Panc1 (cell line): ENCODE results near the gene NOS1. TPM values are rescaled to one million over a fixed set of nuclear protein-coding genes. Genes with fewer than 3 reads are reported as not detected.

ENCODE experiments used
- ATAC-seq: fragments of 200-7000 bp; cut with Tn5 transposase; 2 replicates; pipeline ENCODE4 v1.9.1; 2020; ENCODE audit warnings: mild to moderate bottlenecking, moderate library complexity
- BruUV-seq: library from RNA; stranded (reverse); fragments of 400-500 nt; replicated peaks from 2 replicates; lab custom pipeline; 2021; lab: Mats Ljungman, UMichigan
- CTCF ChIA-PET: fragments of 300-600 bp; sonication (Branson Sonifier 250); formaldehyde crosslinking; loops from one replicate; lab custom pipeline; 2022; ENCODE audit warnings: antibody characterized with exemption; lab: Charles Lee
- POLR2A ChIA-PET: fragments of 300-600 bp; sonication (Branson Sonifier 250); formaldehyde crosslinking; loops from one replicate; lab custom pipeline; 2022; ENCODE audit warnings: antibody characterized with exemption; lab: Charles Lee
- DNase-seq: peaks from one replicate; pipeline ENCODE4 v3.0.0-alpha.2; 2010; ENCODE audit warnings: low read depth, low spot score
- H3K27ac ChIP-seq: 2 replicates; pipeline ENCODE4 v1.5.1; 2011; ENCODE audit warnings: mild to moderate bottlenecking, low read length, inconsistent platforms
- H3K27me3 ChIP-seq: fragments of 200-500 bp; sonication (Bioruptor generic); 2 replicates; pipeline ENCODE4 v1.6.0; 2014; ENCODE audit warnings: low read length, inconsistent platforms; ENCODE audit not compliant: control insufficient read depth, insufficient read depth
- H3K36me3 ChIP-seq: fragments of 200-500 bp; sonication (Bioruptor generic); 2 replicates; pipeline ENCODE4 v1.5.1; 2014; ENCODE audit warnings: inconsistent platforms, mild to moderate bottlenecking, low read length, moderate library complexity; ENCODE audit not compliant: control insufficient read depth, insufficient read depth
- H3K4me1 ChIP-seq: 2 replicates; pipeline ENCODE4 v1.5.1; 2011; ENCODE audit warnings: inconsistent platforms, mild to moderate bottlenecking, low read length, moderate library complexity; ENCODE audit not compliant: control insufficient read depth, insufficient read depth
- H3K4me3 ChIP-seq, 2 experiments: 2 replicates each; pipeline ENCODE4 v1.5.1; 2011 to 2012; ENCODE audit warnings: low read depth in 2 of 2, low read length in 2 of 2, mild to moderate bottlenecking in 2 of 2, inconsistent platforms in 1 of 2, moderate library complexity in 1 of 2
- H3K9me3 ChIP-seq: fragments of 200-500 bp; sonication (Bioruptor generic); 2 replicates; pipeline ENCODE4 v1.5.1; 2014; ENCODE audit warnings: low read depth, mild to moderate bottlenecking, inconsistent platforms, low read length, moderate library complexity; ENCODE audit not compliant: control insufficient read depth, insufficient read depth
- POLR2AphosphoS5 ChIP-seq: IDR thresholded peaks from 2 replicates; pipeline ENCODE4 v1.6.1; 2012; ENCODE audit warnings: mild to moderate bottlenecking, low read depth, low read length, moderate library complexity
- SIN3A ChIP-seq: IDR thresholded peaks from 2 replicates; pipeline ENCODE4 v1.6.1; 2012; ENCODE audit warnings: low read depth, mild to moderate bottlenecking, low read length, moderate library complexity, borderline replicate concordance; ENCODE audit not compliant: insufficient read depth
- TCF7L2 ChIP-seq: IDR thresholded peaks from 2 replicates; pipeline ENCODE4 v1.6.1; 2011; ENCODE audit warnings: mild to moderate bottlenecking, low read depth, low read length, inconsistent platforms
- in situ Hi-C: cut with HindIII; loops from 2 replicates; pipeline ENCODE4 v1.10.0; 2016; ENCODE audit warnings: low sequenced_read_pairs, low pct_unique_long_range_greater_than_20kb
- intact Hi-C: fragments of 100-400 bp; cut with micrococcal nuclease; formaldehyde crosslinking; loops from one replicate; pipeline ENCODE4 v1.10.0; 2022; ENCODE audit not compliant: unreplicated experiment
- total RNA-seq: library from RNA; stranded (reverse); gene quantifications from one replicate; pipeline ENCODE4 v1.2.1, GENCODE V29; 2021; ENCODE audit not compliant: unreplicated experiment
- TF ChIP-seq, protein P1 (sequence below), 2 experiments: IDR thresholded peaks; 2 replicates each; pipeline ENCODE4 v1.6.1; 2011 to 2012; ENCODE audit warnings: low read depth in 2 of 2, control low read depth in 1 of 2, low read length in 1 of 2, mild to moderate bottlenecking in 1 of 2, moderate library complexity in 1 of 2; ENCODE audit not compliant: insufficient read depth in 1 of 2
- TF ChIP-seq, protein P2 (sequence below): fragments of 450-650 bp; IDR thresholded peaks from 2 replicates; pipeline ENCODE4 v1.5.1; 2017; ENCODE audit warnings: mild to moderate bottlenecking

The NOS1 gene
- total RNA-seq, 1 experiment from 2014 or later = 0.03 TPM

DNA sequence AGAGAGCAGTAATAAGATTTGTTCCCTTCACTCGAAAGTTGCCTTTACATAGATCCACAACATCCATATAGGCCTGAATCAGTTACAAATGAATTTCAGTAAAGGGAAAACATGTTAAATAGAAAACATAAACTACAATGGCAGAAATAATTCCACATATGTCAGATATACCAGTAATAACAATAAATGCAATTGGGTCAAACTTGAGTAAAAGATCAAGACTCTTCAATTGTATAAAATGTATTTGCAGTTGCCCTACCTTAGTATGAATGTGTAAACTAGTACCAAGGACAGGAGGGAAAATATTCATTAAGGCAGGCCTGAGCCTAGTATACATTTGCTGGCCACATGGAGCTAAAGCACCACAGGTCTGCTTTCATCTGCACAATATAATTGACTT lies 17.6 kb downstream of the NOS1 start:
- DNase-seq = no peak
- no peak for ATAC-seq
- no peaks in the 10 kb centered on the region for H3K36me3 ChIP-seq
- H3K4me3 ChIP-seq = no peak overlapping the region
- no TSS peak for BruUV-seq
- H3K27me3 ChIP-seq = no peaks in the 10 kb centered on the region
- 0 out of 2 replicates have a peak, but pooled peaks cover 4% of the 10 kb centered on the region for H3K9me3 ChIP-seq
- no peak for TF ChIP-seq TCF7L2
- TF ChIP-seq POLR2AphosphoS5 = no peak
- TF ChIP-seq, protein P1, sequence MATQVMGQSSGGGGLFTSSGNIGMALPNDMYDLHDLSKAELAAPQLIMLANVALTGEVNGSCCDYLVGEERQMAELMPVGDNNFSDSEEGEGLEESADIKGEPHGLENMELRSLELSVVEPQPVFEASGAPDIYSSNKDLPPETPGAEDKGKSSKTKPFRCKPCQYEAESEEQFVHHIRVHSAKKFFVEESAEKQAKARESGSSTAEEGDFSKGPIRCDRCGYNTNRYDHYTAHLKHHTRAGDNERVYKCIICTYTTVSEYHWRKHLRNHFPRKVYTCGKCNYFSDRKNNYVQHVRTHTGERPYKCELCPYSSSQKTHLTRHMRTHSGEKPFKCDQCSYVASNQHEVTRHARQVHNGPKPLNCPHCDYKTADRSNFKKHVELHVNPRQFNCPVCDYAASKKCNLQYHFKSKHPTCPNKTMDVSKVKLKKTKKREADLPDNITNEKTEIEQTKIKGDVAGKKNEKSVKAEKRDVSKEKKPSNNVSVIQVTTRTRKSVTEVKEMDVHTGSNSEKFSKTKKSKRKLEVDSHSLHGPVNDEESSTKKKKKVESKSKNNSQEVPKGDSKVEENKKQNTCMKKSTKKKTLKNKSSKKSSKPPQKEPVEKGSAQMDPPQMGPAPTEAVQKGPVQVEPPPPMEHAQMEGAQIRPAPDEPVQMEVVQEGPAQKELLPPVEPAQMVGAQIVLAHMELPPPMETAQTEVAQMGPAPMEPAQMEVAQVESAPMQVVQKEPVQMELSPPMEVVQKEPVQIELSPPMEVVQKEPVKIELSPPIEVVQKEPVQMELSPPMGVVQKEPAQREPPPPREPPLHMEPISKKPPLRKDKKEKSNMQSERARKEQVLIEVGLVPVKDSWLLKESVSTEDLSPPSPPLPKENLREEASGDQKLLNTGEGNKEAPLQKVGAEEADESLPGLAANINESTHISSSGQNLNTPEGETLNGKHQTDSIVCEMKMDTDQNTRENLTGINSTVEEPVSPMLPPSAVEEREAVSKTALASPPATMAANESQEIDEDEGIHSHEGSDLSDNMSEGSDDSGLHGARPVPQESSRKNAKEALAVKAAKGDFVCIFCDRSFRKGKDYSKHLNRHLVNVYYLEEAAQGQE (IDR thresholded peaks at IDR 0.05; ENCODE audit: insufficient read depth in 1 of 2, low read depth in 2 of 2, low read length in 1 of 2) = no peak
- TF ChIP-seq, protein P2, sequence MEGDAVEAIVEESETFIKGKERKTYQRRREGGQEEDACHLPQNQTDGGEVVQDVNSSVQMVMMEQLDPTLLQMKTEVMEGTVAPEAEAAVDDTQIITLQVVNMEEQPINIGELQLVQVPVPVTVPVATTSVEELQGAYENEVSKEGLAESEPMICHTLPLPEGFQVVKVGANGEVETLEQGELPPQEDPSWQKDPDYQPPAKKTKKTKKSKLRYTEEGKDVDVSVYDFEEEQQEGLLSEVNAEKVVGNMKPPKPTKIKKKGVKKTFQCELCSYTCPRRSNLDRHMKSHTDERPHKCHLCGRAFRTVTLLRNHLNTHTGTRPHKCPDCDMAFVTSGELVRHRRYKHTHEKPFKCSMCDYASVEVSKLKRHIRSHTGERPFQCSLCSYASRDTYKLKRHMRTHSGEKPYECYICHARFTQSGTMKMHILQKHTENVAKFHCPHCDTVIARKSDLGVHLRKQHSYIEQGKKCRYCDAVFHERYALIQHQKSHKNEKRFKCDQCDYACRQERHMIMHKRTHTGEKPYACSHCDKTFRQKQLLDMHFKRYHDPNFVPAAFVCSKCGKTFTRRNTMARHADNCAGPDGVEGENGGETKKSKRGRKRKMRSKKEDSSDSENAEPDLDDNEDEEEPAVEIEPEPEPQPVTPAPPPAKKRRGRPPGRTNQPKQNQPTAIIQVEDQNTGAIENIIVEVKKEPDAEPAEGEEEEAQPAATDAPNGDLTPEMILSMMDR = no peak
- no peak for TF ChIP-seq SIN3A
- no peaks in the 10 kb centered on the region for H3K4me1 ChIP-seq
- H3K27ac ChIP-seq = no peak overlapping the region
- POLR2A ChIA-PET = no interaction called here
- intact Hi-C loops = no loop called here
- in situ Hi-C loops = no loop called here
- CTCF ChIA-PET = interaction anchor here (0.9 kb wide), 1 partner anchor 514 kb away, joined by 3 read pairs; no protein-coding TSS in a partner anchor

DNA sequence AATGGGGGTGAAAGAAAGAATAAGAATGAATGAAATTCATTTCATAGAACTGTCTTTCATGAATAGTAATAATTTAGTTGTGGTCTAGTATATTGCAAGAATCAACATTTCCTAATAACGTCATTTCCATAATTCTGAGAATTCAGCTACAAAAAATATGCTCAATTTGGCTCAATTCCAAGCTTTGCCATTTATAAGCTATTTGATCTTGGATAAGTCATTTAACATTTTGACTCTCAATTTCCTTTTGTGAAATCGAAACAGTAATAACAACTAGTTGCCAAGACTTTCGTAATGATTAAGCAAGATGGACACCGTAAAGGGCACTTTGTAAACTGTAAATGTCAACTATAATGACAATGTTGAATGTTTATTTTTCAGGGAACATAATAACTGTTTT lies 18.1 kb downstream of the NOS1 start:
- Histone ChIP-seq H3K9me3 (0 out of 2 replicates have a peak, but pooled peaks cover 4% of the 10 kb centered on the region), H3K36me3 (no peaks in the 10 kb centered on the region), H3K4me3 (no peak overlapping the region), H3K27ac (no peak overlapping the region), H3K4me1 (no peaks in the 10 kb centered on the region), H3K27me3 (no peaks in the 10 kb centered on the region)
- ATAC-seq = no peak
- ChIA-PET POLR2A (no interaction called here), CTCF (interaction anchor here (0.9 kb wide), 1 partner anchor 514 kb away, joined by 3 read pairs; no protein-coding TSS in a partner anchor)
- TF ChIP-seq TCF7L2 (no peak), SIN3A (no peak)
- TF ChIP-seq, protein P1 (IDR thresholded peaks at IDR 0.05; ENCODE audit: insufficient read depth in 1 of 2, low read depth in 2 of 2, low read length in 1 of 2) = no peak
- intact Hi-C loops (no loop called here), in situ Hi-C loops (no loop called here)
- no peak for DNase-seq
- BruUV-seq = no TSS peak
